IMR-90 (cell line): Measurements from ENCODE around the gene NTM. TPM values are rescaled to one million over a fixed set of nuclear protein-coding genes. Genes with fewer than 3 reads are reported as not detected.

ENCODE experiments used
- ATAC-seq: fragments of 200-7000 bp; cut with Tn5 transposase; 2 replicates; pipeline ENCODE4 v1.9.1; 2020; ENCODE audit warnings: low read depth, mild to moderate bottlenecking, moderate library complexity
- BruUV-seq: library from RNA; stranded (reverse); fragments of 400-500 nt; replicated peaks from 2 replicates; lab custom pipeline; 2021; lab: Mats Ljungman, UMichigan
- CTCF ChIA-PET: fragments of 300-600 bp; formaldehyde crosslinking; extraction: SDS; loops from one replicate; lab custom pipeline; 2021; ENCODE audit warnings: antibody characterized with exemption; lab: Yijun Ruan, JAX
- POLR2A ChIA-PET: fragments of 300-600 bp; sonication (Branson Sonifier 250); formaldehyde crosslinking; loops from one replicate; lab custom pipeline; 2022; ENCODE audit warnings: antibody characterized with exemption; ENCODE audit not compliant: unreplicated experiment; lab: Charles Lee
- DNase-seq: peaks from one replicate; pipeline ENCODE4 v3.0.0; 2013
- H2AFZ ChIP-seq: replicated peaks from 2 replicates; pipeline ENCODE3; 2013; ENCODE audit warnings: low read length, mild to moderate bottlenecking; ENCODE audit not compliant: poor library complexity
- H2AK5ac ChIP-seq: 2 replicates; pipeline ENCODE4 v1.6.1; 2013; ENCODE audit warnings: low read depth, low read length, inconsistent platforms
- H2AK9ac ChIP-seq: replicated peaks from 2 replicates; pipeline ENCODE3; 2013; ENCODE audit warnings: mild to moderate bottlenecking, low read depth, low read length, moderate library complexity; ENCODE audit not compliant: poor library complexity
- H2BK120ac ChIP-seq: 2 replicates; pipeline ENCODE4 v1.6.1; 2013; ENCODE audit warnings: low read depth, low read length, inconsistent platforms
- H2BK15ac ChIP-seq: 3 replicates; pipeline ENCODE4 v1.6.1; 2013; ENCODE audit warnings: low read depth, low read length, inconsistent platforms
- H2BK20ac ChIP-seq: 2 replicates; pipeline ENCODE4 v1.6.1; 2013; ENCODE audit warnings: low read depth, mild to moderate bottlenecking, inconsistent platforms, low read length, moderate library complexity
- H2BK5ac ChIP-seq: 2 replicates; pipeline ENCODE4 v1.6.1; 2013; ENCODE audit warnings: mild to moderate bottlenecking, low read depth, low read length, inconsistent platforms; ENCODE audit not compliant: poor library complexity, severe bottlenecking
- H3K14ac ChIP-seq: replicated peaks from 2 replicates; pipeline ENCODE4 v1.6.1; 2013; ENCODE audit warnings: low read depth, low read length, inconsistent platforms
- H3K18ac ChIP-seq: 2 replicates; pipeline ENCODE4 v1.6.1; 2013; ENCODE audit warnings: low read depth, low read length, control low read depth
- H3K23ac ChIP-seq: 2 replicates; pipeline ENCODE4 v1.6.1; 2013; ENCODE audit warnings: low read depth, low read length, inconsistent platforms
- H3K27ac ChIP-seq: 2 replicates; pipeline ENCODE4 v1.5.1; 2013; ENCODE audit warnings: mild to moderate bottlenecking, control low read depth, low read length; ENCODE audit not compliant: insufficient read depth
- H3K27me3 ChIP-seq: 2 replicates; pipeline ENCODE4 v1.6.1; 2013; ENCODE audit warnings: low read length; ENCODE audit not compliant: control insufficient read depth, insufficient read depth
- H3K36me3 ChIP-seq: 2 replicates; pipeline ENCODE4 v1.6.1; 2013; ENCODE audit warnings: low read length, mixed read lengths; ENCODE audit not compliant: control insufficient read depth, insufficient read depth
- H3K4ac ChIP-seq: 2 replicates; pipeline ENCODE4 v1.6.1; 2013; ENCODE audit warnings: low read depth, low read length, inconsistent platforms
- H3K4me1 ChIP-seq: 2 replicates; pipeline ENCODE4 v1.6.1; 2013; ENCODE audit warnings: low read length, mixed read lengths; ENCODE audit not compliant: control insufficient read depth, insufficient read depth
- H3K4me2 ChIP-seq: 2 replicates; pipeline ENCODE4 v1.6.1; 2013; ENCODE audit warnings: low read depth, mild to moderate bottlenecking, control low read depth, low read length, moderate library complexity
- H3K4me3 ChIP-seq: 2 replicates; pipeline ENCODE4 v1.5.1; 2013; ENCODE audit warnings: low read depth, mild to moderate bottlenecking, control low read depth, low read length, moderate library complexity; ENCODE audit not compliant: insufficient read depth
- H3K56ac ChIP-seq: 2 replicates; pipeline ENCODE4 v1.6.1; 2013; ENCODE audit warnings: low read length, inconsistent platforms; ENCODE audit not compliant: insufficient read depth; ENCODE audit errors: extremely low read depth
- H3K79me1 ChIP-seq, 2 experiments: 2 replicates each; pipeline ENCODE4 v1.6.1; 2013; ENCODE audit warnings: low read length in 2 of 2, inconsistent platforms in 1 of 2, low read depth in 1 of 2
- H3K9ac ChIP-seq: 2 replicates; pipeline ENCODE4 v1.6.1; 2013; ENCODE audit warnings: low read depth, low read length, control low read depth
- H3K9me1 ChIP-seq: 2 replicates; pipeline ENCODE4 v1.6.1; 2013; ENCODE audit warnings: low read length, inconsistent platforms; ENCODE audit not compliant: insufficient read depth
- H3K9me3 ChIP-seq: 2 replicates; pipeline ENCODE4 v1.6.1; 2013; ENCODE audit warnings: low read length; ENCODE audit not compliant: control insufficient read depth, insufficient read depth
- H4K20me1 ChIP-seq: 2 replicates; pipeline ENCODE4 v1.6.1; 2013; ENCODE audit warnings: low read length, inconsistent platforms; ENCODE audit not compliant: insufficient read depth
- H4K5ac ChIP-seq: 2 replicates; pipeline ENCODE4 v1.6.1; 2013; ENCODE audit warnings: mild to moderate bottlenecking, low read depth, low read length, control low read depth
- H4K8ac ChIP-seq, 2 experiments: 2 replicates each; pipeline ENCODE4 v1.6.1; 2013; ENCODE audit warnings: low read depth in 2 of 2, low read length in 2 of 2, control low read depth in 1 of 2, inconsistent platforms in 1 of 2
- H4K91ac ChIP-seq: 2 replicates; pipeline ENCODE4 v1.6.1; 2013; ENCODE audit warnings: low read depth, low read length, inconsistent platforms; ENCODE audit not compliant: insufficient read depth
- BHLHE40 ChIP-seq: fragments of 150-350 bp; IDR thresholded peaks from 2 replicates; pipeline ENCODE4 v1.6.1; 2016; ENCODE audit warnings: mild to moderate bottlenecking, low read depth, low read length
- CHD1 ChIP-seq: IDR thresholded peaks from 2 replicates; pipeline ENCODE4 v1.6.1; 2012; ENCODE audit warnings: low read depth, low read length, improper control_type of control experiment
- CTCF ChIP-seq: conservative IDR thresholded peaks from 2 replicates; pipeline ENCODE4 v1.5.1; 2012; ENCODE audit warnings: mild to moderate bottlenecking, low read depth, low read length, improper control_type of control experiment
- MAFK ChIP-seq: IDR thresholded peaks from 2 replicates; pipeline ENCODE4 v1.6.1; 2012; ENCODE audit warnings: low read depth, low read length, improper control_type of control experiment
- MXI1 ChIP-seq: IDR thresholded peaks from 2 replicates; pipeline ENCODE4 v1.6.1; 2012; ENCODE audit warnings: low read depth, mild to moderate bottlenecking, low read length, moderate library complexity, borderline replicate concordance
- NFE2L2 ChIP-seq: fragments of 150-350 bp; IDR thresholded peaks from 2 replicates; pipeline ENCODE4 v1.6.1; 2016; ENCODE audit warnings: low read depth, mild to moderate bottlenecking, low read length
- RCOR1 ChIP-seq: IDR thresholded peaks from 2 replicates; pipeline ENCODE4 v1.6.1; 2012; ENCODE audit warnings: mild to moderate bottlenecking, low read length, improper control_type of control experiment; ENCODE audit not compliant: insufficient replicate concordance
- RFX5 ChIP-seq: IDR thresholded peaks from 2 replicates; pipeline ENCODE4 v1.8.0; 2012; ENCODE audit warnings: low read depth, mild to moderate bottlenecking, low read length, moderate library complexity
- SMC3 ChIP-seq: fragments of 150-350 bp; IDR thresholded peaks from 2 replicates; pipeline ENCODE4 v1.6.1; 2016; ENCODE audit warnings: low read depth, mild to moderate bottlenecking, antibody characterized with exemption, low read length, moderate library complexity
- WGBS, 2 experiments: methylation state at CpG; one replicate each; pipeline versions ENCODE4 v1.1.5 to v1.1.7; 2013; ENCODE audit warnings: missing lambda C conversion rate in 2 of 2; ENCODE audit not compliant: insufficient read length in 1 of 2; ENCODE audit errors: extremely low coverage in 2 of 2; 5-methylcytosine and 5-hydroxymethylcytosine counted together
- dilution Hi-C: fragments of 300-500 bp; cut with HindIII; formaldehyde crosslinking; loops from one replicate; pipeline ENCODE4 v1.14.3; 2018; ENCODE audit warnings: low sequenced_read_pairs; ENCODE audit not compliant: unreplicated experiment
- in situ Hi-C: fragments of 300-500 bp; cut with MboI; formaldehyde crosslinking; loops from 3 replicates; pipeline ENCODE4 v1.14.3; 2019; ENCODE audit warnings: low sequenced_read_pairs, inconsistent platforms, mixed read lengths
- intact Hi-C: fragments of 100-400 bp; cut with micrococcal nuclease; formaldehyde crosslinking; loops from 2 replicates; pipeline ENCODE4 v1.10.0; 2022
- polyA plus RNA-seq, 3 experiments: library from polyadenylated mRNA; depleted of rRNA; stranded (reverse); fragments of >200 nt; gene quantifications; 2 replicates each; pipeline ENCODE4 v1.2.3, GENCODE V29; 2012; ENCODE audit warnings: low replicate concordance in 1 of 3
- total RNA-seq: library from RNA; depleted of rRNA; stranded (reverse); fragments of >200 nt; gene quantifications from 2 replicates; pipeline ENCODE4 v1.2.3, GENCODE V29; 2012

Gene NTM
- total and polyA plus RNA-seq, 2 of the 4 experiments (the other 2 are of a cell fraction): 19.5 to 25.5 TPM

- no peak overlapping the region for H3K56ac ChIP-seq
- H3K9ac ChIP-seq: no peak overlapping the region
- no peak overlapping the region for H4K5ac ChIP-seq
- no peak overlapping the region for H3K4me2 ChIP-seq
- no peak overlapping the region for H3K18ac ChIP-seq
- H2BK120ac ChIP-seq: no peak overlapping the region
- H3K36me3 ChIP-seq: no peaks in the 10 kb centered on the region
- intact Hi-C loops: no loop called here
- H4K20me1 ChIP-seq: no peaks in the 10 kb centered on the region
- H3K4me3 ChIP-seq: no peak overlapping the region
- no peak overlapping the region for H2BK5ac ChIP-seq
- no peaks in the 10 kb centered on the region for H3K9me3 ChIP-seq
- H4K91ac ChIP-seq: no peak overlapping the region
- in situ Hi-C loops: no loop called here
- ChIA-PET POLR2A (no interaction called here), CTCF (interaction anchor here (0.9 to 1.1 kb wide), 2 partner anchors 10 to 18 kb away, joined by 3 to 5 read pairs; no protein-coding TSS in a partner anchor)
- H3K14ac ChIP-seq: no peak overlapping the region
- no peak overlapping the region for H3K27ac ChIP-seq
- H2AK9ac ChIP-seq: no peak overlapping the region
- H3K4ac ChIP-seq: no peak overlapping the region
- DNase-seq: no peak
- no TSS peak for BruUV-seq
- H3K4me1 ChIP-seq: no peaks in the 10 kb centered on the region
- H2BK20ac ChIP-seq: no peak overlapping the region
- H4K8ac ChIP-seq: no peak overlapping the region
- no peak for ATAC-seq
- H3K23ac ChIP-seq: no peak overlapping the region
- 0% methylated on average over 2 of the region's 9 CpGs; no CpG with 5 or more reads in 1 of the 2 experiments for WGBS, 2 experiments
- H3K9me1 ChIP-seq: no peaks in the 10 kb centered on the region
- H3K79me1 ChIP-seq: no peaks in the 10 kb centered on the region
- dilution Hi-C loops: no loop called here
- no peak overlapping the region for H2AK5ac ChIP-seq
- no peak overlapping the region for H2BK15ac ChIP-seq
- no peak for TF ChIP-seq CHD1
- TF ChIP-seq CTCF: no peak
- no peak for TF ChIP-seq NFE2L2
- no peak for TF ChIP-seq BHLHE40
- TF ChIP-seq SMC3: no peak
- no peak for TF ChIP-seq MAFK
- TF ChIP-seq RFX5: no peak
- TF ChIP-seq MXI1: no peak
- TF ChIP-seq RCOR1: no peak
- H2AFZ ChIP-seq: no peak overlapping the region
- H3K27me3 ChIP-seq: peaks cover 23% of the 10 kb centered on the region
These were observed 285.9 kb downstream of the NTM start for GRCh38 chr11:131656179-131656838.
